Liver (tissue), 3 donors: ENCODE results near the gene KCTD6.

Experiments
- JUND ChIP-seq, 2 donors: IDR thresholded peaks; 2 replicates each; pipeline ENCODE4 v1.6.1; 2016; ENCODE audit warnings: antibody characterized with exemption in 2 of 2
- NR2F2 ChIP-seq: IDR thresholded peaks from 2 replicates; pipeline ENCODE4 v1.6.1; 2016; ENCODE audit warnings: antibody characterized with exemption
- TAF1 ChIP-seq: conservative IDR thresholded peaks from 2 replicates; pipeline ENCODE4 v1.6.1; 2016; ENCODE audit warnings: antibody characterized with exemption, mild to moderate bottlenecking
- TF ChIP-seq, protein P1 (sequence below): fragments of 150-350 bp; IDR thresholded peaks from 2 replicates; pipeline ENCODE4 v1.5.1; 2017; ENCODE audit warnings: improper control_type of control experiment, low read depth, low read length; ENCODE audit not compliant: missing input control
- donor health status: healthy.
- donor health status: healthy.

DNA sequence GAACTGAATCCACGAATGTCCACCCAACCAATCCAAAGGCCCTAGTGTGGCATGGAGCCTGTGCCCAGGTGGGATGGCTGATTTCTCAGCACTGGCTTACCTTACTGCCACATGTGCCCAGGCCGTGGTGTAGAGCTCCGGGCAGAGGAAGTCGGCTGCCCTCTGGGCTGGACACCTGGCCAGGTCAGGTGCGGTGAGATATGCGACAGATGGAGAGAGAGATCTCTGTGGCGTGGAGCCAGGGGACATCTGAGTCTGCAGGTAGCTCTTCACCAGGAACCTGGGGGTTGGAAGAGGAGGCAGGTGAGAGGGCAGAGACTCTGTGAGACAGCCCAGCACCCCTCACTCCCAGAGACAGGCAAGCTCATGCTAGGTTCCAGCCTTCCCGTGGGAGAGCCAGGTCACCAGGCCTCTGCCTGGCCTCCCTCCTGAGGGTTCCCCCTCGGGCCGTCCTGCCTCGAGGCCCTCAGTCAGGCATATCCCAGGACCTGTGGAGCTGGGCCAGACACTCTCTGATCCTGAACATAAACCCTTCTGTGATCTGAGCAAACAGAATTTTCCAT lies 32.5 kb downstream of the KCTD6 start:
- TF ChIP-seq, protein P1, sequence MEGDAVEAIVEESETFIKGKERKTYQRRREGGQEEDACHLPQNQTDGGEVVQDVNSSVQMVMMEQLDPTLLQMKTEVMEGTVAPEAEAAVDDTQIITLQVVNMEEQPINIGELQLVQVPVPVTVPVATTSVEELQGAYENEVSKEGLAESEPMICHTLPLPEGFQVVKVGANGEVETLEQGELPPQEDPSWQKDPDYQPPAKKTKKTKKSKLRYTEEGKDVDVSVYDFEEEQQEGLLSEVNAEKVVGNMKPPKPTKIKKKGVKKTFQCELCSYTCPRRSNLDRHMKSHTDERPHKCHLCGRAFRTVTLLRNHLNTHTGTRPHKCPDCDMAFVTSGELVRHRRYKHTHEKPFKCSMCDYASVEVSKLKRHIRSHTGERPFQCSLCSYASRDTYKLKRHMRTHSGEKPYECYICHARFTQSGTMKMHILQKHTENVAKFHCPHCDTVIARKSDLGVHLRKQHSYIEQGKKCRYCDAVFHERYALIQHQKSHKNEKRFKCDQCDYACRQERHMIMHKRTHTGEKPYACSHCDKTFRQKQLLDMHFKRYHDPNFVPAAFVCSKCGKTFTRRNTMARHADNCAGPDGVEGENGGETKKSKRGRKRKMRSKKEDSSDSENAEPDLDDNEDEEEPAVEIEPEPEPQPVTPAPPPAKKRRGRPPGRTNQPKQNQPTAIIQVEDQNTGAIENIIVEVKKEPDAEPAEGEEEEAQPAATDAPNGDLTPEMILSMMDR, result no peak
- TF ChIP-seq NR2F2, result no peak
- TF ChIP-seq TAF1, result no peak
- TF ChIP-seq JUND (IDR thresholded peaks at IDR 0.05), result no peak
